ENCODE measurements around the gene ZFP1. TPM values are rescaled to one million over a fixed set of nuclear protein-coding genes. Genes with fewer than 3 reads are reported as not detected.

Gene ZFP1
- total and polyA plus RNA-seq, 2 donors (not counting 1 experiment from before 2014, with no cell fraction given), result 9.8 to 14.4 TPM

GRCh38 chr16:75206749-75207451 is 58.6 kb downstream of the ZFP1 start, which contains the start of gene CTRB2:
Gene CTRB2 (minus strand): TSS chr16:75207161. CDS start chr16:75207141, 20 bp downstream.
- H3K79me2 ChIP-seq (ENCODE audit: control insufficient read depth, insufficient read depth, low read length), result no peaks in the 10 kb centered on the region
- no peak within 1 kb of the TSS for H3K9ac ChIP-seq (ENCODE audit: insufficient read depth, low read length)
- no peaks in the 10 kb centered on the region for H3K36me3 ChIP-seq (ENCODE audit: control insufficient read depth, insufficient read depth, low read length)
- no peak within 1 kb of the TSS for H3K4me2 ChIP-seq (ENCODE audit: extremely low read depth, insufficient read depth, low read length)
- H3K27ac ChIP-seq (ENCODE audit: insufficient read depth, low read length), result no peak within 1 kb of the TSS
- H3K9me3 ChIP-seq (ENCODE audit: control insufficient read depth, insufficient read depth, low read depth, low read length), result no peaks in the 10 kb centered on the region
- no peaks in the 10 kb centered on the region for H3K27me3 ChIP-seq (ENCODE audit: control insufficient read depth, insufficient read depth, low read length)
- H4K20me1 ChIP-seq (ENCODE audit: control insufficient read depth, extremely low read depth, insufficient read depth, low read length), result no peaks in the 10 kb centered on the region
- no peak for DNase-seq (ENCODE audit: low read depth in 2 of 2)
- no peak for TF ChIP-seq EZH2 (IDR thresholded peaks at IDR 0.05; ENCODE audit: low read length, missing control alignments)
- TF ChIP-seq, protein P1, sequence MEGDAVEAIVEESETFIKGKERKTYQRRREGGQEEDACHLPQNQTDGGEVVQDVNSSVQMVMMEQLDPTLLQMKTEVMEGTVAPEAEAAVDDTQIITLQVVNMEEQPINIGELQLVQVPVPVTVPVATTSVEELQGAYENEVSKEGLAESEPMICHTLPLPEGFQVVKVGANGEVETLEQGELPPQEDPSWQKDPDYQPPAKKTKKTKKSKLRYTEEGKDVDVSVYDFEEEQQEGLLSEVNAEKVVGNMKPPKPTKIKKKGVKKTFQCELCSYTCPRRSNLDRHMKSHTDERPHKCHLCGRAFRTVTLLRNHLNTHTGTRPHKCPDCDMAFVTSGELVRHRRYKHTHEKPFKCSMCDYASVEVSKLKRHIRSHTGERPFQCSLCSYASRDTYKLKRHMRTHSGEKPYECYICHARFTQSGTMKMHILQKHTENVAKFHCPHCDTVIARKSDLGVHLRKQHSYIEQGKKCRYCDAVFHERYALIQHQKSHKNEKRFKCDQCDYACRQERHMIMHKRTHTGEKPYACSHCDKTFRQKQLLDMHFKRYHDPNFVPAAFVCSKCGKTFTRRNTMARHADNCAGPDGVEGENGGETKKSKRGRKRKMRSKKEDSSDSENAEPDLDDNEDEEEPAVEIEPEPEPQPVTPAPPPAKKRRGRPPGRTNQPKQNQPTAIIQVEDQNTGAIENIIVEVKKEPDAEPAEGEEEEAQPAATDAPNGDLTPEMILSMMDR (conservative IDR thresholded peaks at IDR 0.05 in 1 of 2, IDR thresholded peaks at IDR 0.05 in 1 of 2; ENCODE audit: low read depth in 1 of 2, low read length in 2 of 2), result no peak
- H2AFZ ChIP-seq (ENCODE audit: low read length), result no peak within 1 kb of the TSS
- no peaks in the 10 kb centered on the region for H3K4me1 ChIP-seq (ENCODE audit: control insufficient read depth, extremely low read depth, insufficient read depth, low read length)
- no peak within 1 kb of the TSS for H3K4me3 ChIP-seq (replicated peaks in 1 of 4; ENCODE audit: control extremely low read depth in 1 of 4, insufficient read depth in 1 of 4, low read depth in 3 of 4, low read length in 4 of 4)

- H3K4me2 ChIP-seq (ENCODE audit: extremely low read depth, insufficient read depth, low read length), result no peak overlapping the region
- no peak overlapping the region for H2AFZ ChIP-seq (ENCODE audit: low read length)
- no peak for DNase-seq (ENCODE audit: low read depth in 2 of 2)
- no peaks in the 10 kb centered on the region for H3K9me3 ChIP-seq (ENCODE audit: control insufficient read depth, insufficient read depth, low read depth, low read length)
- H3K36me3 ChIP-seq (ENCODE audit: control insufficient read depth, insufficient read depth, low read length), result no peaks in the 10 kb centered on the region
- TF ChIP-seq, protein P1 (conservative IDR thresholded peaks at IDR 0.05 in 1 of 2, IDR thresholded peaks at IDR 0.05 in 1 of 2; ENCODE audit: low read depth in 1 of 2, low read length in 2 of 2), result no peak
- no peak for TF ChIP-seq EZH2 (IDR thresholded peaks at IDR 0.05; ENCODE audit: low read length, missing control alignments)
- no peaks in the 10 kb centered on the region for H3K4me1 ChIP-seq (ENCODE audit: control insufficient read depth, extremely low read depth, insufficient read depth, low read length)
- H3K79me2 ChIP-seq (ENCODE audit: control insufficient read depth, insufficient read depth, low read length), result no peaks in the 10 kb centered on the region
- no peak overlapping the region for H3K27ac ChIP-seq (ENCODE audit: insufficient read depth, low read length)
- H3K9ac ChIP-seq (ENCODE audit: insufficient read depth, low read length), result no peak overlapping the region
- no peaks in the 10 kb centered on the region for H3K27me3 ChIP-seq (ENCODE audit: control insufficient read depth, insufficient read depth, low read length)
- no peak overlapping the region for H3K4me3 ChIP-seq (replicated peaks in 1 of 4; ENCODE audit: control extremely low read depth in 1 of 4, insufficient read depth in 1 of 4, low read depth in 3 of 4, low read length in 4 of 4)
- H4K20me1 ChIP-seq (ENCODE audit: control insufficient read depth, extremely low read depth, insufficient read depth, low read length), result no peaks in the 10 kb centered on the region
Observed at GRCh38 chr16:75207831-75208230, 59.5 kb downstream of the ZFP1 start.

DNA sequence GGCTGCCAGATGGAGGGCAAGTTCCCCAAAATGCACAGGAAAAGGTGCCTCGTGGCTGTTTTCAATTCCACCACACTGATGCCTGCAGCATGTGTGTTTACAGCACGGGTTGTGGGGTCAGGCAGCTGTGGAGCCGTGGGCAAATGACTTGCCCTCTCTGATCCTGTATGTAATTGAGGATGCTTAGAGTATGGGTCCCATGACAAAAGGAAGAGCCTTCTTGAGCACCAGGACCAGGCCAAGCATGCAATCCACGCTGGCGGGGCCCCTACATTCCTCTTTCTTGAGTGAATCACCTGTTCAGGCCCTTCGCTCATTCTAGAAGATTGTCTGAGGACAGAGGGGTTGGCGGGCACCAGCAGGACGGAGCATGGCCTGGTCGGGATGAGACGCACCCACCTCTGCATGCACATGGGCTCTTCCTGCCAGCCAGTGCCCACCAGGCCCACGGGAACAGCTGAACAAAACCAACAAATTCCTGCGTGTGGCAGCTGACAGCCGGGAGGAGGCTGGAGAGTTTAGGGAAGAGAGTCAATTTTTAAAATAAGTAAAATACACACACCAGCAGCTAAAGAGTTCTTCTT is 60.0 kb downstream of the ZFP1 start:
- Histone ChIP-seq H3K27ac (ENCODE audit: insufficient read depth, low read length) (no peak overlapping the region), H2AFZ (ENCODE audit: low read length) (no peak overlapping the region), H3K4me2 (ENCODE audit: extremely low read depth, insufficient read depth, low read length) (no peak overlapping the region), H3K27me3 (ENCODE audit: control insufficient read depth, insufficient read depth, low read length) (no peaks in the 10 kb centered on the region), H3K4me1 (ENCODE audit: control insufficient read depth, extremely low read depth, insufficient read depth, low read length) (no peaks in the 10 kb centered on the region), H3K9me3 (ENCODE audit: control insufficient read depth, insufficient read depth, low read depth, low read length) (no peaks in the 10 kb centered on the region), H3K79me2 (ENCODE audit: control insufficient read depth, insufficient read depth, low read length) (no peaks in the 10 kb centered on the region), H3K9ac (ENCODE audit: insufficient read depth, low read length) (no peak overlapping the region), H3K36me3 (ENCODE audit: control insufficient read depth, insufficient read depth, low read length) (no peaks in the 10 kb centered on the region), H3K4me3 (replicated peaks in 1 of 4; ENCODE audit: control extremely low read depth in 1 of 4, insufficient read depth in 1 of 4, low read depth in 3 of 4, low read length in 4 of 4) (no peak overlapping the region), H4K20me1 (ENCODE audit: control insufficient read depth, extremely low read depth, insufficient read depth, low read length) (no peaks in the 10 kb centered on the region)
- DNase-seq (ENCODE audit: low read depth in 2 of 2), result no peak
- TF ChIP-seq EZH2 (IDR thresholded peaks at IDR 0.05; ENCODE audit: low read length, missing control alignments), result no peak
- TF ChIP-seq, protein P1 (conservative IDR thresholded peaks at IDR 0.05 in 1 of 2, IDR thresholded peaks at IDR 0.05 in 1 of 2; ENCODE audit: low read depth in 1 of 2, low read length in 2 of 2), result no peak

All from fibroblast of lung (primary cell).